Left renal pelvis (tissue), 4 donors: Measurements from ENCODE around the gene SBK1. TPM values are rescaled to one million over a fixed set of nuclear protein-coding genes. Genes with fewer than 3 reads are reported as not detected.
"Not testable (repeated sequence)": the region's sequence is repeated elsewhere in the genome, so short reads cannot be mapped to it uniquely, and the experiment has no call there.

ENCODE experiments used
- DNase-seq, 4 donors: peaks; one replicate each; pipeline ENCODE4 v3.0.0-alpha.2; 2013; ENCODE audit warnings: low read depth in 4 of 4, low spot score in 3 of 4
- polyA plus RNA-seq, 4 donors: library from polyadenylated mRNA; unstranded; fragments of 120-200 nt; gene quantifications; one replicate each; pipeline ENCODE4 v1.2.1, GENCODE V29; 2013; ENCODE audit not compliant: insufficient read length in 4 of 4

Gene SBK1
- polyA plus RNA-seq: 10 to 100 TPM in 3 of 4 donors, 1 to 10 TPM in 1; 7.6 to 21.7 (median 15.8) TPM

DNA sequence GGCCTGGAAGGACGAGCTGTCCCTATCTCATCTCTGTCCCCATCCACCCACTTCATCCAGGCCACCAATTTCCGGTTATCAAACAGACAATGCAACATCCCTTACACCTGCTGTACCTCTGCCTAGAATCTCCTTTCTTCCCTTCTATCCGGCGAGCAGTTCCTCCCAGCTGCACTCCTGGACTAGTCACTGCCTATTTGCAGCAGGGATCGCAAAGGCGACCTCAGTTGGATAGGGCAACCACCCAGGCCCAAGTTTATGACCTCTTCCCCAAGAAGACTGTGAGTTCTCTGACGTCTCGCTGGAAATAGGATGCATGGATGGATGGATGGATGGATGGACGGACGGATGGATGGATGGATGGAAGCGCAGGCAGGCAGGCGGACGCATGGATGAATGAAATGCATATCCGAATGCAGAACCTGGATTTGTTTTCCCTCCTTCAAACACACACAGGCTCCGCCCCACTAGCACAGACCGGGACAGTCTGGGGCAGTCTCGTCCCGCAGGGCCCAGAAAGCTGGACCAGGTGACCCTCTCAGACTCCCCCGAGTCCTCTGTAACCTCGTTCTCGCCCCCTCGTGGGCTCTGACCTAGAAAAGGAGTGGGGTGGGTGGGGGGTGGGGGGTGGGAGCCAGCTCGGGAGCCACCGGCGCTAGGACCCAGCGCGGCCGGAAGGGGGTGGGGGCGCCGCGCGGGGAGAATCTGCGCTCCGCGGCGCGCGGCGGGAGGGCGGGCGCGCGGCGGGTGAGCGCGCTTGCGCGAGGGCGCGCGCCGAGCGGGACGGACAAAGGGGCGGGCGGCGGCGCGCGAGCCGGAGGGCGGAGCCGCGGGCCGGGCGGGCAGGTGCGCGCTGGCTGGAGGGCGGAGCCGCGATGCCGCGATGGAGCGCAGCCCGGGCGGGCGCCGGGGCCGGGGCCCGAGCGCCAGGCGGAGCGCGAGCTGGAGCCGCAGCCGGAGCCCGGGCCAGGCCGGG lies at the start of gene SBK1:
Gene SBK1, plus strand, starts transcription at position 875 of the 976 bp plus-strand sequence. CDS start 24,867 bp downstream, outside the sequence.
- peak; percentile 47 to 77 (median 66) for DNase-seq

GRCh38 chr16:28249483-28249882 lies 42.8 kb upstream of the SBK1 start:
- DNase-seq: not testable (repeated sequence)

DNA sequence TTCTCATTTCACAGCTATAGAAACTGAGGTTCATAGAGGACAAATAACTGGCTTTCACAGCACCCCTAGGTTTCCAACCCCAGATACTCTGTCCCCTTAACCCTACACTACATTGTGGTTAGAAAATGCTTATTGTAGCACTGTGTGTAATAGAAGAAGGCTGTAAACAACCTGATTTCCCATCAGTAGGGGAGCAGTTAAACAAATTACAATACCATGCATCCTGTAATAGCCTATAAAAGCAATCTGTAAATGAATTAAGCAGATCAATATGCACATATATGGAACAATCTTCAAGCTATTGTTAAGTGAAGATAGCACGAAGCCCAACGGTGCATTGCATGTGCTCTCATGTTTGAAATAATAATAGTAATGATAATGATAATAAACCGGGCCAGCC lies 41.3 kb upstream of the SBK1 start:
- DNase-seq: no peak

GRCh38 chr16:28254158-28254557 lies 38.2 kb upstream of the SBK1 start:
- no peak for DNase-seq

DNA sequence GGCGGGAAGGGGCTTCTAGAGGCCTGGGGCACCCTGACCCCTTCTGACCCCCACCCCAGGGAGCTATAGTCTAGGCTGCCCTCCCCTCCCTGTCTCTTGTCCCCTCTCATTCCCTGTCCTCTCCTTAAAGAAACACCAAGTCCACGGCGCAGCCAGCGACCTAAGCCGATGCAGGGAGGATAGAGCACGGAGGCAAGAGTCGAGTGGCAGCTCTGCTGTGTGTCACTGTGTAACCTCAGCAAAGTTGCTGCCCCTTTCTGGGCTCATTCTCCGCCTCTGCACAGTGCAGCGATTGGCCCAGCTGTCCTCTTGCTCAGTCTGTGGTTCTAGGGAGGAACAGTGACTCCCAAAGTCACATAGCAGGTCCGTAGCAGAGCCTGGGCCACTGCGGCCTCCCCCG lies 36.5 kb upstream of the SBK1 start:
- DNase-seq: no peak

- no peak for DNase-seq
Observed at GRCh38 chr16:28257256-28257655, 35.1 kb upstream of the SBK1 start.

DNA sequence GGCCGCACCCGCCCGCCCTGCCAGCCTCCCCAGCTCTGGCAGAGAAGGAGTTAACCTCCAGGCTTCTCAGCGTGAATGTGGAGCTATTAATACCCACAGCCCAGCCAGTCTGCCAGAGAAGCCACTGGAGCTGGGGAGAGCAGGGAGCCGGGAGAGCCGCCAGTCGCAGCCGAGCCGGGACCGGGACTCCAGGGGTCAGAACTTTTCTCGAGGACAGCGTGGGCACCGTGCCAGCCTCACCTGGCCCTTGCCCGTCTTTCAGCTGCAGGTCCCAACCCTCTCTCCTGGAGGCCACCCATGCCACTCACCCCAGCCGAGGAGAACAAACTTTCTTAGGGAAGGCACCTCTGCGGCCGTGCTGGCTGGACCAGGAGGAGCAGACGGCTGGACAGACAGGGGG lies 33.8 kb upstream of the SBK1 start:
- DNase-seq: peak in 3 of 4 donors; percentile 2 to 17 (median 8)

- no peak for DNase-seq
Observed at GRCh38 chr16:28259091-28259780, 33.1 kb upstream of the SBK1 start.

- DNase-seq: no peak
Observed at GRCh38 chr16:28259781-28260150, 32.6 kb upstream of the SBK1 start.

DNA sequence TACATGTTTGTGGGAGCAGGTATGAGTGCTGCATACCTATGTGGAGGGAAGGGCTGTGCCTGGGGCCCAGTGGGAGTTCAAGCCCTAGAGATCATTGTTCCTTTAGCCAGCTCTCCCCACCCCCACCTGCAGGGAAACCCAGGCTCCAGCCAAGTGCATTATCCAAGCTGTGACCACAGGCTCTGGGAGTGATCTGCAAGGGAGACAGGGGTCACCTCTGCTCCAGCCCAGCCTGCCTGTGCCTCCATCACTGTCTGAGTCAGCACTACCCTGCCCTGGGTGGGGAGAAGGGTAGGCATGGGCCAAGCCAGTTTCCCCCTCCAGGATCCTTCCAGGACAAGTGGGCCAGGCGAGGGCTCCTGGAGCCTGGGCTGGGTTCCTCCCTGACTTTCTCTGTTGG lies 32.1 kb upstream of the SBK1 start:
- DNase-seq: no peak

- no peak for DNase-seq
Observed at GRCh38 chr16:28261942-28262341, 30.4 kb upstream of the SBK1 start.

DNA sequence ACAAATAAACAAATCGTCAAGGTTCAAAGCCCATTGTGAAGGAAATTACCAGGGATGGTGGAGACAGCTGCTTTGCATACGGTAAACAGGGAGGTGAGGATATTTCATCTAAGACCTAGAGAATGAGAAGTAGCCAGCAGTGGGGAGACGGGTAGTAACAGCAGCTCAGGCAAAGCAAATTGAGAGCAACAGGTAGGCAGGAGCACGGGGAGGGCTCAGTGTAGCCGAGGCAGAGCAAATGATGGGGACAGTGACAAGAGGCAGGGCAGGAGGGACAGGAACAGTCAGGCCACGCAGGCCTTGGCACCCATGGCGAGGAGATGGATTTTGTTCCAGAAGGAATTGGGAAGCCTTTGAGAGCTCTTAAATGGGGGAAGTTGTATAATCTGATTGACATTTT lies 29.0 kb upstream of the SBK1 start:
- DNase-seq: no peak

GRCh38 chr16:28264656-28265055 lies 27.7 kb upstream of the SBK1 start:
- peak in 3 of 4 donors; percentile 48 to 63 (median 50) for DNase-seq

DNA sequence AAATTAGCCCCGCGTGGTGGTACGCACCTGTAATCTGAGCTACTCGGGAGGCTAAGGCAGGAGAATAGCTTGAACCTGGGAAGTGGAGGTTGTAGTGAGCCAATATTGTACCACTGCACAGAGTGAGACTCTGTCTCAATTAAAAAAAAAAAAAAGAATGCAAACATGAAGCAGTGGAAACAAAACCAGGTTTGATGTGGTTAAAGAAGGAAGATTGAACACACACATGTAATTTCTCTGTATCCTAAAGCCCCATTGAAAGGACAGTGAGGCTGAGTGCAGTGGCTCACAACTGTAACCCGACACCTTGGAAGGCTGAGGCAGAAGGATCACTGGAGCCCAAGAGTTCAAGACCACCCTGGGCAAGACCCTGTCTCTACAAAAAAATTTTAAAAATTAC lies 26.5 kb upstream of the SBK1 start:
- no peak for DNase-seq

GRCh38 chr16:28267356-28267755 lies 25.0 kb upstream of the SBK1 start:
- no peak for DNase-seq

DNA sequence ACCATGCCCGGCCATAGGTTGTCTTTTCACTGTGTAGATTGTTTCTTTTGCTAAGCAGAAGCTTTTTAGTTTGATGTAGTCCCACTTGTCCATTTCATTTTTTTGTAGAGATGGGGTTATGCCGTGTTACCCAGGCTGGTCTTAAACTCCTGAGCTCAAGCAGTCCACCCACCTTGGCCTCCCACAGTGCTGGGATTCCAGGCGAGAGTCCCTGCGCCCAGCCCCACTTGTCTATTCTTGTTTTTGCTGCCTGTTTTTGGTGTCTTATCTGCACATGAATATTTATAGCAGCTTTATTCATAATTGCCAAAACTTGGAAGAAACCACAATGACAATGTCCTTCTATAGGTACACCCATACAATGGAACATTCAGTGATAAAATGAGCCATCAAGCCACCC lies 18.8 kb upstream of the SBK1 start:
- DNase-seq: no peak

GRCh38 chr16:28274676-28275075 lies 17.6 kb upstream of the SBK1 start:
- DNase-seq: no peak

DNA sequence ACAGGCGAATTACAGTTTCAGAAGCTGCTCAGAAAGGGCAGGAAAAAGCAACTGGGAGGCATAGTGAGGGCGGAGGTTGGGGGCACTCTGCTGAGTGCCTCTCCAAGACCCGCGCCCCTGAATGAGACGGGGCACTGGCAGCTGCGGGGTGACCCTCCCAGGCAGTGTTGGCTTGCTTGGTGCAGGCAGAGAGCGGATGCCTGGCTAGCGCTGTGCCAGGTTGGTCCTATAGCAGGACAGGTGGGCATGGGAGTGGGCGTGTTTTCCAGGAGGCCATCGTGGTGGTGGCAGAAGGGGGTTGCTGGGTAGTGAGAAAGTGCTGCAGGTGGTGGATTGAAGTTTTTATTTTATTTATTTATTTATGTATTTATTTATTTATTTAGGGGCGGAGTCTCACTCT lies 16.0 kb upstream of the SBK1 start:
- DNase-seq: no peak

- DNase-seq: peak; percentile 55 to 67 (median 65)
Observed at GRCh38 chr16:28277537-28278388, 14.6 kb upstream of the SBK1 start.

GRCh38 chr16:28279006-28279405 lies 13.3 kb upstream of the SBK1 start:
- no peak for DNase-seq
